ENCODE measurements around the gene DCLK2. TPM values are rescaled to one million over a fixed set of nuclear protein-coding genes. Genes with fewer than 3 reads are reported as not detected.

Gene DCLK2
- total and polyA plus RNA-seq, 2 of the 4 experiments (the other 2 are of a cell fraction), result 11.3 to 15.5 TPM

GRCh38 chr4:150106886-150107285, 28.6 kb downstream of the DCLK2 start:
- no peak overlapping the region for H2AK9ac ChIP-seq (replicated peaks; ENCODE audit: low read depth, low read length, poor library complexity)
- ATAC-seq (ENCODE audit: low read depth) (no peak), DNase-seq (no peak)
- no peak overlapping the region for H3K4me2 ChIP-seq (ENCODE audit: low read depth, low read length)
- H2BK120ac ChIP-seq (ENCODE audit: low read depth, low read length), result no peak overlapping the region
- WGBS, 2 experiments (ENCODE audit: extremely low coverage in 2 of 2, insufficient read length in 1 of 2), result no CpG with 5 or more reads among the region's 3 CpGs
- in situ Hi-C loops (cut with MboI; ENCODE audit: low sequenced_read_pairs), result no loop called here
- no peaks in the 10 kb centered on the region for H3K36me3 ChIP-seq (ENCODE audit: control insufficient read depth, insufficient read depth, low read length)
- dilution Hi-C loops (cut with HindIII; ENCODE audit: low sequenced_read_pairs, unreplicated experiment), result no loop called here
- no peak overlapping the region for H3K4me3 ChIP-seq (ENCODE audit: insufficient read depth, low read depth, low read length)
- H3K18ac ChIP-seq (ENCODE audit: low read depth, low read length), result no peak overlapping the region
- no peaks in the 10 kb centered on the region for H3K9me1 ChIP-seq (ENCODE audit: insufficient read depth, low read length)
- no peak overlapping the region for H2AFZ ChIP-seq (replicated peaks; ENCODE audit: low read length, poor library complexity)
- H3K56ac ChIP-seq (ENCODE audit: extremely low read depth, insufficient read depth, low read length), result no peak overlapping the region
- POLR2A ChIA-PET (ENCODE audit: unreplicated experiment), result no interaction called here
- H2BK20ac ChIP-seq (ENCODE audit: low read depth, low read length), result no peak overlapping the region
- no peak overlapping the region for H4K5ac ChIP-seq (ENCODE audit: low read depth, low read length)
- H3K27ac ChIP-seq (ENCODE audit: insufficient read depth, low read length), result no peak overlapping the region
- H3K14ac ChIP-seq (replicated peaks; ENCODE audit: low read depth, low read length), result no peak overlapping the region
- intact Hi-C loops (cut with micrococcal nuclease), result no loop called here
- no peak overlapping the region for H3K4ac ChIP-seq (ENCODE audit: low read depth, low read length)
- BruUV-seq (replicated peaks), result no TSS peak
- H3K9ac ChIP-seq (ENCODE audit: low read depth, low read length), result no peak overlapping the region
- 0 out of 2 replicates have a peak, but pooled peaks cover 2% of the 10 kb centered on the region for H3K4me1 ChIP-seq (ENCODE audit: control insufficient read depth, insufficient read depth, low read length)
- no peak overlapping the region for H2BK15ac ChIP-seq (ENCODE audit: low read depth, low read length)
- H3K23ac ChIP-seq (ENCODE audit: low read depth, low read length), result no peak overlapping the region
- CTCF ChIA-PET, result interaction anchor here (0.6 kb wide), 1 partner anchor 134 kb away, joined by 3 read pairs; no protein-coding TSS in a partner anchor
- H3K79me1 ChIP-seq (ENCODE audit: low read depth in 1 of 2, low read length in 2 of 2), result peaks cover 11 to 15% of the 10 kb centered on the region in 2 experiments; a peak in 3 of 4 replicates
- TF ChIP-seq MAFK (IDR thresholded peaks at IDR 0.05; ENCODE audit: low read depth, low read length), result no peak
- TF ChIP-seq RCOR1 (IDR thresholded peaks at IDR 0.05; ENCODE audit: insufficient replicate concordance, low read length), result no peak
- no peak for TF ChIP-seq NFE2L2 (IDR thresholded peaks at IDR 0.05; ENCODE audit: low read depth, low read length)
- TF ChIP-seq CHD1 (IDR thresholded peaks at IDR 0.05; ENCODE audit: low read depth, low read length), result no peak
- TF ChIP-seq MAZ (IDR thresholded peaks at IDR 0.05; ENCODE audit: borderline replicate concordance, low read depth, low read length), result no peak
- no peak for TF ChIP-seq BHLHE40 (IDR thresholded peaks at IDR 0.05; ENCODE audit: low read depth, low read length)
- no peak for TF ChIP-seq ELK1 (IDR thresholded peaks at IDR 0.05; ENCODE audit: borderline replicate concordance, low read depth, low read length)
- no peak for TF ChIP-seq POLR2A (IDR thresholded peaks at IDR 0.05; ENCODE audit: low read depth, low read length)
- no peak for TF ChIP-seq SMC3 (IDR thresholded peaks at IDR 0.05; ENCODE audit: low read depth, low read length)
- no peak for TF ChIP-seq MXI1 (IDR thresholded peaks at IDR 0.05; ENCODE audit: borderline replicate concordance, low read depth, low read length)
- no peak overlapping the region for H4K91ac ChIP-seq (ENCODE audit: insufficient read depth, low read depth, low read length)
- H2AK5ac ChIP-seq (ENCODE audit: low read depth, low read length), result no peak overlapping the region
- H3K27me3 ChIP-seq (ENCODE audit: control insufficient read depth, insufficient read depth, low read length), result no peaks in the 10 kb centered on the region
- H2BK5ac ChIP-seq (ENCODE audit: low read depth, low read length, poor library complexity, severe bottlenecking), result no peak overlapping the region
- H3K9me3 ChIP-seq (ENCODE audit: control insufficient read depth, insufficient read depth, low read length), result no peaks in the 10 kb centered on the region
- H4K8ac ChIP-seq (ENCODE audit: low read depth in 2 of 2, low read length in 2 of 2), result no peak overlapping the region
- no peaks in the 10 kb centered on the region for H4K20me1 ChIP-seq (ENCODE audit: insufficient read depth, low read length)

All from IMR-90 (cell line).